Choroid plexus epithelial cell (primary cell): Measurements from ENCODE around the gene SMIM9.

Experiments used
- DNase-seq: peaks from one replicate; pipeline ENCODE4 v3.0.0-alpha.2; 2010; ENCODE audit warnings: low read depth
- H3K4me3 ChIP-seq: 2 replicates; pipeline ENCODE4 v1.5.1; 2011; ENCODE audit warnings: low read depth, mild to moderate bottlenecking, control low read depth, low read length, moderate library complexity
- CTCF ChIP-seq: conservative IDR thresholded peaks from 2 replicates; pipeline ENCODE4 v1.5.1; 2011; ENCODE audit warnings: low read depth, mild to moderate bottlenecking, control low read depth, inconsistent platforms, low read length, moderate library complexity

The SMIM9 gene

GRCh38 chrX:154779261-154779660 lies 55.2 kb downstream of the SMIM9 start:
- TF ChIP-seq CTCF = no peak
- H3K4me3 ChIP-seq = no peak overlapping the region
- DNase-seq = peak; percentile 53

- H3K4me3 ChIP-seq = no peak overlapping the region
- DNase-seq = no peak
- no peak for TF ChIP-seq CTCF
These were observed 57.7 kb downstream of the SMIM9 start for GRCh38 chrX:154776753-154777152.

GRCh38 chrX:154775419-154776349 lies 58.8 kb downstream of the SMIM9 start:
- DNase-seq = peak; percentile 54
- TF ChIP-seq CTCF = no peak

GRCh38 chrX:154774622-154775021 lies 59.8 kb downstream of the SMIM9 start:
- no peak overlapping the region for H3K4me3 ChIP-seq
- DNase-seq = no peak
- no peak for TF ChIP-seq CTCF

More at GRCh38 chrX:154775419-154776349, 58.8 kb downstream of the SMIM9 start:
- H3K4me3 ChIP-seq = no peak overlapping the region
